Dermis microvascular lymphatic vessel endothelial cell (primary cell): ENCODE results near the gene ETNK1. TPM values are rescaled to one million over a fixed set of nuclear protein-coding genes. Genes with fewer than 3 reads are reported as not detected.
"Not testable (repeated sequence)": the region's sequence is repeated elsewhere in the genome, so short reads cannot be mapped to it uniquely, and the experiment has no call there.

Experiments used
- DNase-seq, 2 donors: peaks; one replicate each; pipeline versions ENCODE4 v3.0.0 to v3.0.0-alpha.2; 2010; ENCODE audit warnings: low read depth in 2 of 2
- total RNA-seq: library from RNA; depleted of rRNA; stranded (reverse); fragments of >200 nt; gene quantifications from 2 replicates; pipeline ENCODE4 v1.2.1, GENCODE V29; 2014

ETNK1 gene
- total RNA-seq, result 33.3 and 39.3 TPM in 2 replicates

GRCh38 chr12:22624870-22625761 lies at the start of gene ETNK1:
TSS of gene ETNK1 (plus strand) at chr12:22625171. CDS start at chr12:22625431, 260 bp downstream.
- DNase-seq, result peak; percentile 81 to 93

- no peak for DNase-seq
Observed at GRCh38 chr12:22576065-22576464, 48.9 kb upstream of the ETNK1 start.

- DNase-seq, result no peak
Observed at GRCh38 chr12:22576473-22576872, 48.5 kb upstream of the ETNK1 start.

- no peak for DNase-seq
Observed at GRCh38 chr12:22577667-22578066, 47.3 kb upstream of the ETNK1 start.

DNA sequence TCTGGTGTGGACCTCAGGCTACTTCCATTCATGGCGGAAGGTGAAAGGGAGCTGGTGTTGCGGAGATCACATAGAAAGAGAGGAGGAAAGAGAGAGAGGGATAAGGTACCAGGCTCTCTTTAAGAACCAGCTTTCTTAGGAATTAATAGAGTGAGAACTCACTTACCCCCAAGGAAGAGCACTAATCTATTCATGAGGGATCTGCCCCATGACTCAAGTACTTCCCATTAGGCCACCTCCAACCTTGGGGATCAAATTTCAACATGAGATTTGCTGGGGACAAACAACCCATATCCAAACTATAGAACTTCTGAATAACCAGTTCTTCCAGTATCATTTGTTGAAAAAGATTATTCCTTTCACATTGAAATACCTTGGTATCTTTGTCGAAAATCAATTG lies 46.6 kb upstream of the ETNK1 start:
- no peak for DNase-seq

DNA sequence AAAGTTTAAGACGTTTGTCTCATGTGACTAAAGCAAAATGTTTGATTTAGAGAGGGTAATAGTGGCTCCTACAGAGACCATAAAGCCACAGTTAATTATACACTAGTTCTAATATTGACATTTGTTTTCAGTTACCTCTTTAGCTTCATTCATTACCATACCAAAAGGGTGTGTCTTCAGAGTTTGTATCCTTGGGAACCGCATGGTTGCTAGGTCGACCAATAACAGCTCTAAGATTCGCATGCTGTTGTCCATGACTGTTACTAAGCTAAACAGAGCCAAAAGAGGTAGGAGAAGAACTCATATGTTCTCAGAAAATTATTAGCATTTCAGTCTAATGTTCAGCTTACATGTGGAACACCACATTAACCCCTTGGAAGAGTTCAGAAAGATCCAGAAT lies 36.2 kb upstream of the ETNK1 start:
- DNase-seq, result no peak

GRCh38 chr12:22593864-22594263 lies 31.1 kb upstream of the ETNK1 start:
- DNase-seq, result no peak

- DNase-seq, result not testable (repeated sequence)
Observed at GRCh38 chr12:22597539-22597938, 27.4 kb upstream of the ETNK1 start.

DNA sequence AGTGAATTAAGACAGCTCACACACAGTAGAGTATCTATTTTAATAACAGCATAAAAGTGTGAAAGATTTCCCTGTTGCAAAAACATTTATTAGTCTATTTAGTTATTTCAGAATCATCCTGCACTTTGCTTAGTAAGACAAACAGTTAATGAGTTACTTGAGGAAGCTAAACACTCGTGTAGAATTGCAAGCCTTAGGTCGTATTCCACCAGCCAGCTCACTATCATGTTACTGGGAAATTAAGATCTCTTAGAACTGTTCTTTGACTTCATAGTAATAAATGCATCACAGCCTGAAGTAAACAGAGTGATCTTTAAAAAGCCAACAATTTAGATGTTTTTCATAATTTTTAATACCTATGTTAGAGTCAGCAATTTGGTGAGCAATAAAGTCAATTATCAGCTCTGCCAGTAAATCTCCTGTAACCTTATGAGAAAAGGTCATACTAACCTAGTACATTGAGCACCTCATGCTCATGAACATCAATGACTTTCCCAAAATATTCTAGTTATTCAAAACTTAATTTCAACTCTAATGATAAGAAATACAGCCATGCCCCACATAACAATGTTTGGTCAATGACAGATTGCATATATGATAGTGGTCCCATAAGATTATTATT lies 26.7 kb upstream of the ETNK1 start:
- DNase-seq, result no peak

DNA sequence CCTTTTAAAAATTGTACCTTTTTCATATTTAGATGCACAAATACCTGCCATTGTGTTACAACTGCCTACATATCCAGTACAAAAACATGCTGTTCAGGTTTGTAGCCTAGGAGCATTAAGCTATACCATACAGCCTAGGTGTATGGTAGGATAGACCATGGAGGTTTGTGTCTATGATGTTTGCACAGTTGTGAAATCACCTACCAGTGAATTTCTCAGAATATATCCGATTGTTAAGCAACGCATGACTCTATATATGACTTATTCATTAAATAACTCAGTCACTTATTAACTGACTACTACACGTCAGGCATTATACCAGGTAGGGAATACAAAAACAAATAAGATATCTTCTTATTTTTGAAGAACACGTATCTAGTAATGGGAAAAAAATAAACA lies 26.2 kb upstream of the ETNK1 start:
- DNase-seq, result no peak

- no peak for DNase-seq
Observed at GRCh38 chr12:22600181-22600580, 24.8 kb upstream of the ETNK1 start.

DNA sequence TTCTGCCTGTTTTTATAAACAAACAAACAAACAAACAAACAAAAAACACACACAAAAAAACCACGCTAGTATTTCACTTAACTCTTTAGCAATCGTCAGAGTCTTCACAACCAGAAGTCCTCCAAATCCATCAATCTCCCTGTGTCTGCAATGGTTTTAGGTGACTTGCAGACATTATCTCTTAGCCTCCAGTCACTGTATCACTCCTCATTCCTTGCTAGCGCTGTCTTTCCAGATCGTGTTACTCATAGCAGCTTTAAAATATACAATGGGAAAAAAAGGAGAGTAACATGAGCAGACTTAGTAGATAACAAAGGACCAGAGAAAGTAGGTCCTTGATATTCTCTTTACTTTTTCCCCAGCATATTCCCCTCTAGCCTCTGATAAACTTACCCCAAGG lies 15.5 kb upstream of the ETNK1 start:
- DNase-seq, result no peak

DNA sequence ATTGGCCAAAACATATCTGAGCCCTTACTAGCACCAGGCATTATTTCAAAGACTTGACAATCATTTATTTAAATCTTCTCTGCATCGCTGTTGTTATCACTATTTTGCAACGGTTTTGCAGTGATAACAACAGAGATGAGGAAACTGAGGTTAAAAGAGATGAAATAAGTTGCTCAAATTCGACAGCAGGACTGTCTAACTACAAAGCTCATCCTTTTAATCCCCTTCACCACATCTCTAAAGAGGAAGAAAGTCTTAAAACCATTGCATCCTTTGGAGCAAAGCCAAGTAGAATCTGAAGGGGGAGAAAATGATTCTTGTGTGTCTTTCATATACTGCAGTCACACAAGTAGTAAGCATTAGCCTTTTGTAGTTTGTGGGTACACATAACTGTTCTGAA lies 14.8 kb upstream of the ETNK1 start:
- DNase-seq, result no peak

DNA sequence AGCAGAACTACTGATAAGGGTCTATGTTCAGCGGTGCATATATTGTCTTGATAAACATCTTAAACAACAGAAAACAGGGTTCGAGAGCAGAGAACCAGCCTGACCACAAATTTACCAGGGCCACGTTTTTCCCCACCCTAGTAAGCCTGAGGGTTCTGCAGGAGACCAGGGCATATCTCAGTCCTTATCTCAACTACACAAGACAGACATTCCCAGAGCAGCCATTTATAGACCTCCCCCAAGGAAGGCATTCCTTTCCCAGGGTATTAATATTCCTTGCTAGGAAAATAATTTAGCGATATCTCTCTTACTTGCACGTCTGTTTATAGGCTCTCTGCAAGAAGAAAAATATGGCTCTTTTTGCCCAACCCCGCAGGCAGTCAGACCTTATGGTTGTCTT lies 12.1 kb upstream of the ETNK1 start:
- DNase-seq, result not testable (repeated sequence)

DNA sequence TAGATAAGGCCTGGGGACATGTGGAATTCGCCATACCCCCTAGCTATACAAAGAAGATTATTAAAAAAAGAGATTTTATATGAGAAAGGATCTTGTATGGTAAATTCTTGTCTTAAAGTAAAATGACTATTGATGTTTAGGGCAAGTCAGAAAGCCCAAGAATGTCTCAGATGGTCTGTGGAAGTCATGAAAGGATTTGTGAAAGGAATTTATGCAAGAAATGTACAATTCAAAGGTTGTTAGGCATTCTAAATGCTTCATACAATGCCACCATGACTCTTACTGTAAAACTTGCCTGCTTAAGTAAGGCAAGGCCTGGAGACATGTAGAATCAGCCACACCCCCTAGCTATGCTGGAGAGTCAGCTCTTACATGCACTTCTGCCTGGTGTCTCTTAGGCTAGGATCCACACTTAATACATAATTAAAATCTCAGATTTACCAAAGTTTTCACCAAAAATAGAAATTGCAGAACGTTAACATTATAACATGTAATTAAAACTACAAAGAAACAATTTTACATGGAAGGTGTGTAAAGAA lies 8.9 kb upstream of the ETNK1 start:
- DNase-seq, result no peak

DNA sequence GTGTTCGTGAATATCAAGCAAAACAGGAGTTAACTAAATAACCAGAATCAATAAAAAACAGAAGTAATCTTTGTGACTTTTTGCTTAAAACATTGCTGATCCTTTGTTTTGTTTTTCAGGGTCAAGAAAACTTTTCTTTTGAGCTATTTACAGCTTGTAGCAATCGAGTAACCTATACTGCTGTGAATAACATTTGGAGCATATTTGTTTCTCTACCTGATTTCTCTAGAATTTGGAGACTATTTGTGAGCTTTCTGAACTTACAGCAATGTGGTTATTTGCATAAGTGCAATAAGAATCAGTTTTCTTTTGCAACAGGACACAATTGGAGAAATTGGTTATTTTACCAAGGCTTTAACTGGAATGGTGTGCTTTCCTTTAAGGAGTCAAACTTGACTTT lies 7.3 kb upstream of the ETNK1 start:
- DNase-seq, result no peak

GRCh38 chr12:22624548-22624869 lies 462 bp upstream of the ETNK1 start:
- DNase-seq, result no peak

- peak; percentile 14 to 58 for DNase-seq
Observed at GRCh38 chr12:22625762-22626294, 857 bp downstream of the ETNK1 start.

DNA sequence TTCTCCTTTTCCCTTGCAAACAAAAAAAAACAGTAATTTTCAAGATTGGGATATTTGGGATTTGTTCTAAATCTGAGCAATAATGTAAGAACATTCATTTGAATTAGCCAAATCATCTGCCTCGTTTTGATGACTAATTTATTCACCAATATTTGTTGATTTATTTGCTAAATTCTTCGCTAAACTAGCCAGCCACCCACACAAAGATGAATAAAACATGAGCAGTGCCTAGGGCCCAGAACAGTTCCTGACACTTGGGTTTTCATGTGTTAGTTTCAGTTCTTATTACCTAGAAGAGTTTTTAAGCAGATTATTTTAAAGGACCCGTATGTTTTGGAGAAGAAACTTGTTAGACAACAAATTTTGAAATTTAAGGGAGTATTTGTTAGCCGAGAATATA lies 1.4 kb downstream of the ETNK1 start:
- peak in 1 of 2 donors; percentile 21 for DNase-seq

- no peak for DNase-seq
Observed at GRCh38 chr12:22627371-22627770, 2.4 kb downstream of the ETNK1 start.

DNA sequence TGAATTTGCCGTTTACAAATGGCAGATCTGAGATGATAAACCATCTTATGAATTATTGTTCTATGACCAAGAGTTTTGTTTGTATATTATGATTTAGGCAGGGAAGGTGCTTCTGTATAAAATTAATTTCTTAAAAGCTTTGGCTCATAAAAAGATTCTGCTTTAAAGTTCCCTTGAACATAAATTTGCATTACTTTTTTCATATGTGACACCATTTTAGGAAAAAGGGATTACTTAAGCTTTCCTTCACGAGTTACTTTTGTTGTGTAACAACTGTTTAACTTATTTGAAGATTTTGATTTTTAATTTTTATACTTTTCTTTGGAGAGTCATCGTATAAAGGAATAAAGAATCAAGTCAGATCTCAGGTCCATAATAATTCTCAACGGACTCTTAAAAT lies 3.3 kb downstream of the ETNK1 start:
- no peak for DNase-seq

GRCh38 chr12:22631863-22632463 lies 7.0 kb downstream of the ETNK1 start:
- DNase-seq, result peak in 1 of 2 donors; percentile 33
